Limb (tissue), 2 donors: Measurements from ENCODE around the gene ANK3.

ENCODE experiments used
- DNase-seq, 2 donors: peaks; one replicate each; pipeline ENCODE4 v3.0.0-alpha.2; 2016; ENCODE audit errors: extremely low spot score in 2 of 2

The ANK3 gene

DNA sequence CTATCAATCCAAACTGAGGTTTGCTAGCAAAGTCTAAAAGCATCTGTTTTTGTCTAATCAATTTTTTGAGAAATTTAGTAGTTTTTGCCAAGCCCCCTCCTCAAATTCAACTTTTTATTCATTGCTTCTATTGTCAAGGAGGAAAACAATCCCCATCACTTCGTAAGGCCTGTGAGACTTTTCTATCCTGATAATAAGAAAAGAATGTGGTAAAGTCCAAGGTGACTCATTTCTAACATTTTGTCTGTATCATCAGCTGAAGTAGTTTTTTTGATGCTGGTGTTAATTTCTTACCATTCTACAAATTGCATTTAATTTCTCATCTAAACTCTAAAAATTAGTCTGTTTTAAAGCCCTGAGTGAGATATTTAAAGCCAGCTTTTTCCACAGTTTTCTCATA is 11.7 kb downstream of the ANK3 start:
- no peak for DNase-seq

DNA sequence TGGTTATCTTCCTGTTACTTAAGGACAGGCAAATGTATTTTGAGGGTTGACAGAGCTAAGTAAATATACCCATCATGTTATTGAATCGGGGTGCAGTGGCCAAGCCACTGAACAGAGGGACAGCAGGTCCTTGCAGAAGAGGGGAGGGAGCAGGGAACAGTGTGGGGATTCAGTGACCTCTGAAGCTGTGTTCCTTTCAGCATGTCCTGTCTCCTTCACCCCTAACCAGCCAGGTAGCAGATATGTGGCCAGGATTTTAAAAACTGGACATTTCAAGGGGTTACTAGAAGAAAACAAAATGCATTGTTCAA is 12.7 kb downstream of the ANK3 start:
- no peak for DNase-seq

DNA sequence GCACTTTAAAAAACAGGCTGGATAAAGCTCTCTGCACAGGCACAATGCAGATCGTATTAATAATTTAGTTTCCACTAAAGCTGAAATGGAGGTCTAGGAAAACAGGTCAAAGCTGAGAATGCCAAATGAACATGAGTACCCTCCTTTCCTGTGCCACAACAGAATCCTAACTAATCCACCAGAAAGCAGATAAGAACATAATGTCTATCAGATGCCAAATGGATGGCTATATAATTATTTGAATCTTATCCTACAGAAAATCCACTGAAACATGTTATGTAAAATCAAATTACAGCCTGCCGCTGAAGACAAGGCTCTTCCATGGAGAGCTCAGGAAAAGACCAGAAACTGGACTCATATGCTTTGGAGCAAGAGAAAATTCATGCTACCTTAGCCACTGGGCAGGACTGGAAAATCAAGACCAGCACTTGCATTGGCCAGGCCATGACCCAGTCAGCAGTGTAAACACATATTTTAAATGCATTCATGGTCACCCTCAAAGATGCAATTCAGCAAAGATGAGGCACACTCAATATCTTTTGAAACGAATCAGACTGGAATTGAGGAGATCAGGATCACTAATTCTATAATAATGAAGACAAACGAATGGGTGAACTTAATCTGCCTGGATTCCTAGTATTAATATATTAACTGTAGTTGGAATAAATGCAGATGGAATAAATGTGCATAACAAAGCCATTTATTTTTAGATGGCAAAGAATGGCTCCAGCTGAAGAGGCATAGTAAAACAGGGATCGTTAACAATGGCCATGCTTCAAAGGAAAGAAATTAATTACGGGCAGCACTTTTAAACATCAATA is 13.2 kb downstream of the ANK3 start:
- DNase-seq: no peak

DNA sequence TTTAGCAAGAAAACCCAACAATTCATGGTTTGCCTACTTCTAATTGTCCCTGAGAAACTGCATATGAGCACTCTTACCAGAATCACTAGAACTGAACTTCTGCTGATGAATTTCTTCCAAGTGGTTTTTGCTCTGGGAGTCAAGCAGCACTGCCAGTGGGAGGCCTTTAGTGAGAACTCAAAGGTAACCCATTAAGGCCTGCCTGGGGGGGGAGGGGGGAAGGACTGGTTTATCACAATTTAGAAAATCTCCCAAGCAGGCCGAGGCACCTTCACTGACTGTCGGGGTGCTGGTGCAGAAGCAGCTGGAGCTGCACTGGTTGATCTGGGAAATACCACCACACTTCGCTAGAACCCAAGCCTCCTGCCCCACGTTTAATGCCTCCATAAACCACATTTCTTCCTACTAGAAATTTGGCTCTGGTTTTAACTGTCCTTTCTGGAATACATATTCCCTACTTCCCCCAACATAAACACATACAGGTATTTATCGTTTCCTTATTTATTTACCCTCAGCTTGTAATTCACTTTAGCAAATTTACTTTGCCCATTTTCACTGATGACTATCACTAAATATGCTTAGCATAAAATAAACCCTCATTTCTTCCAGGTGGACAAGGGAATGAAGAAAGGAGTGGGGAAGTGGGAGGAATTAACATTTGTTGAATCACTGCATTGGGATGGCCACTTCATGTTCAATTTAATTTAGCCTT is 14.2 kb downstream of the ANK3 start:
- DNase-seq: no peak

DNA sequence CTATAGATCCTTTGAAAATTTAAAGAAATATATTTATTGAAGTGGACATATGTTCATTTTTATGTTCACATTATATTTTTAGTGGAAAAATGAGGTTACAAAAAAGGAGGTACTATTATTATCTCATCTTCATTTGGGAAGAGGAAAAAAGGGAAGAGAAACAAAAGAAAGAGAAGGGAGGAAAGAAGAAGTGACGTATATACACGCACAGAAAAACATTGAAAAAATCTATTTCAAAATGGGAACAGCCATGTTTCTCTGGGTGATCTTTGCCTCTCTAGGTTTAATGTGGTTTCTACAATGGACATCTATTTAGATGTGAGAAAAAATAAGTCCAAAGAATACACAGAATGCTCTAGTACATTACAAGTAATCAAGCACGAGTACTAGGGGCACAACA is 14.8 kb downstream of the ANK3 start:
- DNase-seq: no peak

DNA sequence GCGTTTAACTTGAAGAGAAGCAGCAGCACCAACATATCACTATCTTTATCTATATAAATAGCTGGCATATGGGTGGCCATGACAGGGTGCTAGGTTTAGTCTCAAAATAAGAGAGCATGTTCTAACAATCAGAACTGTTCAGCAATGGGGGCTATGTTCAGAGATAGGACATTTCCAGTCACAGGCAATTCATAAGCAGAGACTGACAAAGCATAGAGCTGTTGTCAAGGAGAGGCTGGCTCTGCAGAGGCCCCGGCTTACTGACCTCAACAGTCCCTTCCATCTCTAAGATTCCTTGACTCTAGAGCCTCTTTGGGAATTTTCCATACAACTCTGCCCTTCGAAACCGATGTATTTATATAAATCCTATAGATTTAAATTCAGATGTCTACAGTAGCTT is 17.2 kb downstream of the ANK3 start:
- no peak for DNase-seq

DNA sequence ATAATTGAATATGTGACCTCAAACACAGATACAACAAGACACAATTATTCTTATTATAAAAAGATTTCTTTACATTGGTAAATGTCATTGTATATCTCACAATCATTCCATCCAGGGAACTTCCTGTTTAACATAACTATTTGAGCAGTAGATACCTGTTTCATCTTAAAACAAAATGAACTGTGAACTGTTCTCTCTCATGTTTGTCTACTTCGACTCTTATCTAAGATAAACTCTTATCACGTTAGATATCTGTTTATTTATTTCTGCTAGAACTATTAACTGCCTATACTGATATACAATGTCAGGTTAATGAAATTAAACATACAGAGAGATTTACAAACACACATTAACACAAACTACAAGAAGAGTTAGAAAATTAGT is 20.1 kb downstream of the ANK3 start:
- DNase-seq: no peak

DNA sequence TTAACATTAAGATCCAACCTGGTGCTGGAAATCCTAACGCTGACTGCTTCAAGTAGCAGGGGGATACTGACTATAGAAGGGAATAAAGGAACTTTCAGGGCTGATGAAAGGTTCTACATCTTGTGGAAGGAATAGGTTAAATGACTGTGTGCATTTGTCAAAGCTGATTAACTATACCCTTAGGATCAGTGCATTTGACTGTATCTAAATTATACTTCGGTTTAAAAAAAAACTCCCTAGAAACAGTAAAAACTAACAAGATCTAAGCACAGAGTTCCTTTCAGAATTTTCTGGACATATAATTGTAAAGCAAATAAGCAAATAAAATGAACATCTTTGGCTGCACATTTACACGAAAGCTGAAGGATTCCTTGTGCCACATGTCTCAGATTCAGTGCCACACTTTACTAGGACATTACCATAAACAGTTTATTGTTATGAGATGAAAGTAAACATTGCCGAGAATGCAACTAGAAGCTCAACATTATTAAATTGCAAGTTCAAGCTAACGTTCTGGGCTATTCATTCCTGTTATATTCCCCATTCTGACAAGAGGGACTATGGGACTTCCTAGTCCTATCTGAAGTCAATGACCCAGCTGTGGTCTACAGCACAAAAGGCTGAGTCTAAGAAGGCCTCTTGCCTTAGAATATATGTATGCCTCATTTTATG is 20.7 kb downstream of the ANK3 start:
- DNase-seq: no peak

DNA sequence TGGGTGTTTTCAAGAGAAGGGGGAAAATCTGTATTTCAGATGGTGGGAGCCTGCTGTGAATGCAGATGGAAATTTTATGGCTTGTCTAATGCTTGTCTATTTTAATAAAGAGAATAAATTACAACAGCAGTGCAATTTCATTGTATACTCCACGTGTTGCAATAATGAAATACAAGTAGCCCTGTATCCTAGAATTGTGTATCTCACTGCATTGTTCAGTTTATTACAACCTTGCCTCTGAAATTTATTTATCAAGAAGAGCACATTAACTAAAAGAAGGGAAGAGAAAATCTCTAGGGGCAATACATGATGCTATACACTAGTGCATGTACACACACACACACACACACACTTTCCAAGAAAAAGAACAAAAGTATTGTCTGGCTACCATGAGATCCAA is 21.8 kb downstream of the ANK3 start:
- DNase-seq: no peak

DNA sequence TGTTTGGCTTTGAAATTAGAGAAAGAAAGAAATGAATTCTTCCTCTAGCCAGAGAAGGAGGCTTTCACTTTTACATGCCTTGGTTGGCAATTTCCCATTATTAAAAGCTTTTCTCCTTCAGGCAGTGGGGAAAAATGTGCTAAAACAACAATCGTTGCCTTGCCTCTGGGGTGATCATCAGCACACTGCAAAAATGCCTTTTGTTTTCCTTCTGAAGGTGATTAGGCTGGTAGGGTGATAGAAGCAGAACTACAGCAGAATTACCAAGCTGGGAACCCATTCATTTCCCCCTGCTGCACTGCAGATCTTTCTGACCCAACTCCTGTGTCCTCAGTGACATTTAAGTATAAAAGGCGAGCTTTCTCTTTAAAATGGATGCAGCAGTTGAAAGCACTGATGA is 22.2 kb downstream of the ANK3 start:
- no peak for DNase-seq

DNA sequence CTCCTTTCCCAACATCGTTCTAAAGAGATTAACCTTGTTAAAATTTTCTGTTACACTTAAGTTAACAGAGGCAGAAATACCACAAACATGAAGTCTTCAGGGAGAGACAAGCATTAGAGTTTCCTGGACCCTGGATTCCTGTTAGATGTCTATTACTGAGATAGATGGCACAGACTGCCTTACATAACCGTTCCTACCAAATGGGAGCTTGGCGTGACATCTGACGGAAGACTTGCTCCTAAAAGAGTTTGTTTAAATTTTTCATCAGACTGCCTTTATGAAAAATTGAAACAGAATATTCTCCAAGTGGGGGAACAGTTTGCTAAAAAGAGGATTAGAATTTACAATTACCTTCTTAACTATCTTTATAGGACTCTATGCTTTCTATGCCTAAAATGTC is 22.7 kb downstream of the ANK3 start:
- no peak for DNase-seq

DNA sequence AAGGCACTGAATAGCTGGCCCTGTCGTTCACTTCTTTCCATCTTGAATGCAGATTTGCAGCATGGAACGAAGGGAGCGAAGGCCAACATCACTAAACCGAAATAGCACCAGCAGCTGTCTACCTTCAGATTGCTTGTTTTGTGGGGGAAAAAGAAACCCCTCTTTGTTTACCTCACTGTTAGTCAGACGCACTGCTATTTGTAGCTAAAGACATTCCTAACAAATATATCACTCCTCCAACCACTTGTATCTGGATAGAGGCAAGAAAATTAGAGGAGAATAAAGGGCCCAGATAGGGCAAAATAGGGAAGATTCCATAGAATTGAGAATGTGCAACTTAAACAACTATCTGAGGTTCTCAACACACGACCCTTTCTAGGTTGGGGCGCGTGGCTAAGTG is 26.5 kb downstream of the ANK3 start:
- no peak for DNase-seq

DNA sequence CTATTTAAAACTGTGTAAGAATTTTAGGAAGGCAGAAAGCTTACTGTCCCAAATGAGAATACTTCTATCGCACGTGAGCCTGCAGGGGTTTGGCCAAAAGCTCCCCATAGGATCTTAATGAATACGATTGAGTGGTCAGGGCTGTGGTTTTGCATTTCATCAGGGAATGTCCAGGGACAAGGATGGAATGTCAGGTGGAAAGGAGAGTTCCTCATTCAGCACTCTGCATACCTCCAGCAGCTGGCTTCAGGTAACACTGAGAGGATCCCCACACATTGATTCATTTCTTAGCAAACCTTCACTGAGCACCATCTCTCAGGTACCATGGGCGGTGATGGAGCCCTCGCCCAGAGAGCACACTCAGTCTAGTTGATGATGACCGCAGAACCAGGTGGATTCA is 27.2 kb downstream of the ANK3 start:
- DNase-seq: no peak

DNA sequence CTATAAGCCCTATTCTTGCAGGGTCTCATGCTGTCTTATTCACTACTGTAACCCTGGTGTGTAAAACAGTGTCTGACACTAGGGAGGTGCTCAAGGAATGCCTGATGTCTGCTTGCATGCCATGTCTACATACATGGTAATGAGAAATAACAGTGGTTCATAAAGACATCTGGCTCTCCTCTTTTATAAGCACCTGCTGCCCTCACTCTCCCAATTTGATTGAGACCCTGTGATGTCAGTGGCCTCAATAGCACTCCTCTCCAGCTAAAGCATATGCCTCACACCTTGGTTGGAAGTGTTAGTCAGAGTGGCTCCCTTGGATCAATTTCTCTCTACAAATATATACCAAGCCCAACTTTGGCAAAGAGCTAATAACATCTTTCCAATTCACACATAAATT is 30.6 kb downstream of the ANK3 start:
- DNase-seq: no peak

DNA sequence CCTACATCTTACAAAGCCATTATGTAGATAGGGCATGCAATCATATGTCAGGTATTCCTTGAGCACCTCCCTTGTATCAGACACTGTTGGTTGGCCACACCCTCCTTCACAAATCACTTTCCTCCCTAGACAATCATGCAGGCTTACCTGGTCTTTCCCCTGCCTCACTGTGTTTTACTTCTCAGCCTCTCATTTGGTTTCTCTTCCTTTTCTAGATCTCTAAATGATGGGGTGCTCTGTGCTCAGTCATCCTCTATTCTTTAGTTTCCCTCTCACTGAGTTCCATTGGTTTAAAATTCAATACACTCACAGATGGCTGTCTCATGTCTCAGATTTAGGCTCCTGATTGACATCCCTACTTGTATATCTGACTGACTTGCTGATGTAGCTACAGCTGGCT is 31.4 kb downstream of the ANK3 start:
- DNase-seq: no peak

DNA sequence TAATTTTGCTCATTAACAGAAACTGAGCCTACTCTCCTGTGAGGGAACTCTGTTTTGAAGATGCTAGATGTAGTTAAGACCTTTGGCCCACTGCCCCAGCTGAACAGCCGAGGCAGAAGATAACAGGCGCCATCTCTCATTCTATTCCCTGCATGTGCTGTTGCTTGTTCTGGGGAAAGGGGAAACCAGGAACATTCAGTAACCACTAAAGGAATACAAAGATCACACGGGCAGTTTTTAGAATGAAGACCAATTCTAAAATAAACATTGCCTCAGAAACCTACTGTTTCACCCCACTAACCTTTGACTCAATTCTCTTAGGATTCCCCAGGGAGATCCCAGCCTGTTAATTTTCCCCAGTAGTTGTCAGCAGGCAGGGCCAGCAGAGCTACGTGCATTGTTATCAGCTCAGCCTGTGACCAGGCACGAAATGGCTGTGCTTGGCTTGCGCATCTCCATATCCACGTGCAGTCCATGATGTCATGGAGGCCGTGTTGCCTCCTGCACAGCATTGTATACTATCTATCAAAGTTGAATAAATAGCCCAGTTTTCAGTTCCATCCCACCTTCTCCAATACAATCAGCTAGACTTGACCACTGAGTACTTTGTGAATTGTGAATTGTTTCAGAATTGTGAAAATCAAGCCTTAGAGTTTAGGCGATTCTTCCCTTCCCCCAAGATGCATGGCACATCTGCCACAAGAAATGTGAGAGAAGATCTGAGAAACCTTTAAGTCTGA is 36.0 kb downstream of the ANK3 start:
- DNase-seq: no peak

DNA sequence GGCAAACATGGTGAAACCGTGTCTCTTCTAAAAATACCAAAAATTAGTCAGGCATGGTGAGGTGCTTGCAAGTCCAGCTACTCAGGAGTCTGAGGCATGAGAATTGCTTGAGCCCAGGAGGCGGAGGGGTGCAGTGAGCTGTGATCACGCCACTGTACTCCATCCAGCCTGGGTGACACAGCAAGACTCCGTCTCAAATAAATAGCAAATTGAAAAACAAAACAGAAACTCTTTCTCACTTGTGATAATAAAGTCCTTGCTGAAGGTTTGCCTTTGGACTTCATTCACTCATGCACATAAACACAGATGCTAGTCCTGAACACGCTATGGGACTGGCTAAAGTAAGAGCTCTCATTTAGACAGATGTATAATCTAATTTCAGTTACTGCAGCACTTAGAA is 37.6 kb downstream of the ANK3 start:
- no peak for DNase-seq

DNA sequence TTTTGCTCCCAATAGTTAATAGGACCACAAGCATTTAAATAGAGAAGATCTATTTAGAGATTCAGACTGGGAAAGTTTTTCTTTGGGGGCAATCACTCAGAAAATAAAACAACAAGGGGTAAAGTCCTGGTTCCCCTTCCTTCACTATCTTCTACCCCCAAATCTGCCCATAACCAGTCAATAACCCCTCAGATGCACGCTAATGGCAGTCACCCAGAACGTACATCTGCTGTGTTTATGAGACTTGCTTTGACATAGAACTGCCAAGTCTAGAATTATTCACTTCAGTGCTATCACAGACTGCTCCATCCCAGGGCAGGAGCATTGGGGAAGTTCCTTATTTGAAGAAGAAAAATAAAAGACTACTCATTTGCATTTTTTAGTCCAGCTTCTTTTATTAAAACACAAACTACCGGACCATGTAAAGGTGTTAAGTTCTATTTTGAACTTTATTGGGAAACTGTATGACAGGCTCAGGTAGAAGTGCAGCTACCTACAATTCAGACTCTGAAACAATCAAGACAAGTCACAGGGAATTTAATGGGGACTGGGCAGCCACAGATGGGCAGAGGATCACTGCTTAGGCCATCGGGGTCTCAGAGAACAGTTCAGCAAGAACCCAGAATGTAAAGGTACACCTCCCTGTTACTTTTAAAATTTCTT is 38.4 kb downstream of the ANK3 start:
- no peak for DNase-seq

DNA sequence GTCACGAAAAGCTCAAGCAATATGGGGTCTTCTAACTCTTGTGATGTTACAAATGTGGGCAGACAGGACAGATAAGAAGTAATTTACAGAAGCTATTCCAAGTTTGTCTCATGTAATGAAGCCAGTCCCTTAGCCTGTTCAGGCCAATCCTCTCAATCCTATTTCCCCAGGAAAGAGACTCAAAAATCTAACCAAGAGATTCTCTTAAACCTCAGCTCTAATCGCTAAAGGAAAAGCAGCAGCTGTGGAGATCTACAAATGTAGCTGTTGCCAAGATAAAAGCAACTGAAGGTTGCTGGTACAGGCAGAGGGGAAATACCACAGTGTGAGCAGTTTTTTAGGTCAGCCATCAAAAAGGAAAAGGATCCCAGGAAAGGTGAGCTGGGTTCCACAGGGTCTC is 39.3 kb downstream of the ANK3 start:
- DNase-seq: no peak

DNA sequence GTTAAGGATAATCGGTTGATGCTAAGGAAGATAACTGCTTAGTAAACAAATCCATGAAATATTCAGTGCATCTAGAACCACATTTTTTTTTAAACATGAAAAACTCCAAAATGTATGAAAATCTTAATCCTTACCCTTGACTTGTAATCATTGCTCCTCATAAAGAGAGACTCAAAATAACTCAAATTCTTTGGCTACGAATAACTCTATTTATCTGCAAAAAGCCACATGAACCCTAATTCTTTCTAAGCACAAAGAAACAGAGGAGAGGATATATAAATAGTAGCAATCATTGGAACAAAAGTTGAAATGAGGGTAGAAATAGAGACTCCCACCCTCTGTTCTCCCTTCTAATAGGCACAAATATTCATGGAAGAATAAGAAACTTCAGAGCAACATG is 40.2 kb downstream of the ANK3 start:
- no peak for DNase-seq

DNA sequence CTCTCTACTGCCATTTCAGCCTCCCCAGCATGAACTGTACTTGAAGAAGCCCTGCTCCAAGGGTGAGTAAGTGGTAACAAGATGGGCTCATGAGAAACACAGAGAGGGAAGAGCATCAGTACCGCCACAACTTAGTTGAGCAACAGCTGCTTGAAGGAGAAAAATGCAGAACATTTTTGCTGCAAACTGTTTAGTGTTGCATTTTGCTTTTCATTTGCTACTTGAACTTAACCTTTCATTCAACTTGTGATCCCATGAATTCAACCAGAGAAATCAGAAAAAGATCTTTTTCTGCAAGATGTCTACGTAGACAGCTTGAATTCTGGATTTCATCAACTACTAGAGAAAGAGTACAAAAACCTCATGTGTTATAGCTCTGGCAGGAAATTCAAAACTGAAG is 40.7 kb downstream of the ANK3 start:
- no peak for DNase-seq

DNA sequence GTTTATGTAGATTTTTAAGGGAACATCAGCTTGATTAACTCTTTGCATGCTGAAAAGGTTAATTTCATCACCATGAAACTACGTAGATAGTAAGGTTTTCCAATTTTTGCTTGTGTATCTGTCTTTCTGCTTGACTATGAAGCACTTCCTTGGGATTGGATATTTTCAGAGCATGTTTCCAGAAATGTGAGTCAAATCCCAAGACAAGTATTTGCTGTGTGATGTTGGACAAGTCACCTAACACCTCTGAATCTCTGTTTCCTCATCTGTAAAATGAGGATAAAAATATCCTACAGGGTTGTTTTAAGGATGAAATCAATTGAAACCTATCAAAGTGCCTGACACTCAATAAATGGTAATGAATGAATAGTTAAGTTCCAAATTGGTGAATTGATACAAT is 42.4 kb downstream of the ANK3 start:
- no peak for DNase-seq
